T-helper 1 cell (primary cell): ENCODE results near the gene WDSUB1.

ENCODE experiments used
- DNase-seq, 5 donors: peaks; one replicate each; pipeline ENCODE4 v3.0.0-alpha.2; 2012 to 2020
- total RNA-seq, 4 donors: gene quantifications; one replicate each; lab custom pipeline; 2026; lab: John Stamatoyannopoulos, UW

The WDSUB1 gene, protein sequence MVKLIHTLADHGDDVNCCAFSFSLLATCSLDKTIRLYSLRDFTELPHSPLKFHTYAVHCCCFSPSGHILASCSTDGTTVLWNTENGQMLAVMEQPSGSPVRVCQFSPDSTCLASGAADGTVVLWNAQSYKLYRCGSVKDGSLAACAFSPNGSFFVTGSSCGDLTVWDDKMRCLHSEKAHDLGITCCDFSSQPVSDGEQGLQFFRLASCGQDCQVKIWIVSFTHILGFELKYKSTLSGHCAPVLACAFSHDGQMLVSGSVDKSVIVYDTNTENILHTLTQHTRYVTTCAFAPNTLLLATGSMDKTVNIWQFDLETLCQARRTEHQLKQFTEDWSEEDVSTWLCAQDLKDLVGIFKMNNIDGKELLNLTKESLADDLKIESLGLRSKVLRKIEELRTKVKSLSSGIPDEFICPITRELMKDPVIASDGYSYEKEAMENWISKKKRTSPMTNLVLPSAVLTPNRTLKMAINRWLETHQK
- 4.8 to 8.4 (median 5.2) reads per million in 4 donors for total RNA-seq

DNA sequence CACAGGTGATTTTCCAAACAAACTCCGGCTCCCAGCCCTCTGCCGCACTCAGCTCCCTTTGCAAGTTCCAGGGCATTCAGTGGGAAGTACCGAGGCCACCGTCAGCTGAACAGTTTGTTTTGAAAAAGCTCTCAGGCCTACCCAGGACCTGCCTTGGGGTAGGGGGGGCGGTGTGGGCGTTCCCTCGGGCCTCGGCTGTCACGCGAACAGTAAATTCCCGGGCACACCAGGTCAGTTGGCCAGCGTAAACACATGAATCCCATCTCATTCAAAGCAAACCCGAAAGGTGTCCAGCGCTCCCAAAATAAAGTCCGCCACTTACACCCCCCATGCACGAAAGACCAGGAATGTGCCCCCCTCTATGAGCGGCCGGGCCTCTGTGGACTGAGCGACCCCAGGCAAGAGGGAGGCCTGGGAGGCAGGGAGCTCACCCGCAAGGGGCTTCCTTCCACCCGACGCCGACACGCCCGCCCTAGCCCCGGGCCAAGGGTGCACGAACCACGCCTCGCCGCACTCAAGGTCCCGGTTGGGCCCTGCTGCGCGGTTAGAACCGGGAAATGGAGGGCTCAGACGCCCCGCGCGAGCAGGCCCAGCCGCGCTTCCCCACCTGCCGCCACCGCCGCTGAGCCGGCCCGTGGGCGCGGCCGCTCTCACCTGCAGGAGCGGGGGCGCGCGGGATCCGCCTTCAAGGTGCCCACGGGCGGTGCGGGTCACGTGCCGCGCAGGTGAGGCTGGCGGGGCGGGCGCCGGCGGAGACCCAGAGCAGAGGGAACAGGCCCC lies at the start of gene WDSUB1:
Gene WDSUB1, minus strand, starts transcription at position 775 of the 780 bp plus-strand sequence. CDS start 3,634 bp downstream, outside the sequence.
- DNase-seq = no peak

DNA sequence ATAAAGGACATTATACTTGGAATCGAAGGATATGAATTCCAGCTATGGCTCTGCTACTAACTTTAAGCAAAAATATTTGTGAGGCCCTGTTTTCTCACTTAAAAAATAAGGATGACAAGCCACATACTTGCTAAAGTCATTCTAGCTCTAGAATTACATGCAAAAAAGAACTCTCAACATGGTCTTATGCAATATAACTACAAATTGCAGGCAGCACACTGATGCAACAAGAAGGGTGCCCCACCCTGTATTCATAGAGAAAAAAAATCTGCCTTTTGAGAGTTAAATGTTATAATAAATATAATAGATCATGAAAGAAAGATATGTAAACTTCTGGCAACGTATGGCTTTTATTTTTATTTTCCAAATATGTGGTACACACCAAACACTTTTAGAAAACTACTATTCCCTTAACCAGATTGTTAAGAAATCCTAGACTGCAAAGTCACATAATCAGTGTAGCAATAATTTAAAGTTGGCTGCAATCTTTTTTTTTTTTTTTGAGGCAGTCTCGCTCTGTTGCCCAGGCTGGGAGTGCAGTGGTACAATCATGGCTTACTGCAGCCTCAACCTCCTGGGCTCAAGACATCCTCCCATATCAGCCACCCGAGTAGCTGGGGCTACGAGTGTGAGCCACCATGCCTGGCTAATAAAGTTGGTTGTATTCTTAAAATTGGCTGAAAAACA lies 40.2 kb upstream of the WDSUB1 start:
- DNase-seq = no peak

- no peak for DNase-seq
Measured at GRCh38 chr2:159322419-159322818, 35.9 kb upstream of the WDSUB1 start.

DNA sequence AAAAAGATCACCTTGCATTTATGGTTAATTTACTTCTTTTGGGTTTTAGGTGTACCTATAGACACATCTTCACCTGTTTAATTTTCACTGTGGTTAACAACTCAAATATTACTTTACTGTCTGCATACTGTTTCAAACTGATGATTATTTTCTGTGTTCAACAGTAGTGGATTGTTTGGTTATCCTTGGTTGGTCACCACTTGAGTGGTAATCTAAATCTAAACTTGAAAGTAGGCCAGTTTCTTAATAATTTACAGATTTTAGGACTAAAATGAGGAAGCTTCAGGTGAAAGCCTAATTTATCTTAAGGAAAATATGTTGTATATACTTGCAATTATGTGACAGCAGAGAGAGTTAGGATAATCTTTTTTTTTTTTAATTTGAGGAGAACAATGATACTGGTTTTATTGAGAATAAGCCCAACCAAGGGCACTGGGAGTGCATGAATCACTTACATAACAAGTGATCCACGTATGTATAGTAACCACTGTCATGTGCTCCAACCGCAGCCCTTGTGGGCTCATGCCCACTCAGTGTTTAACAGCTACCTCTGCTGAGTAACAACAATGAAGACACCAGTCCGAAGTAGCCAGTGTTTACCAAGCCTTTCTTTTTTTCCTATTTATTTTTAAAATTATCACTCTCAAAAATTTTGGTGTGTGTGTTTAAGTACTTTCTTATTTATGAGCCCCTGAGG lies 31.0 kb upstream of the WDSUB1 start:
- no peak for DNase-seq

GRCh38 chr2:159307942-159308341 lies 21.4 kb upstream of the WDSUB1 start:
- no peak for DNase-seq

GRCh38 chr2:159300586-159300985 lies 14.1 kb upstream of the WDSUB1 start:
- no peak for DNase-seq

DNA sequence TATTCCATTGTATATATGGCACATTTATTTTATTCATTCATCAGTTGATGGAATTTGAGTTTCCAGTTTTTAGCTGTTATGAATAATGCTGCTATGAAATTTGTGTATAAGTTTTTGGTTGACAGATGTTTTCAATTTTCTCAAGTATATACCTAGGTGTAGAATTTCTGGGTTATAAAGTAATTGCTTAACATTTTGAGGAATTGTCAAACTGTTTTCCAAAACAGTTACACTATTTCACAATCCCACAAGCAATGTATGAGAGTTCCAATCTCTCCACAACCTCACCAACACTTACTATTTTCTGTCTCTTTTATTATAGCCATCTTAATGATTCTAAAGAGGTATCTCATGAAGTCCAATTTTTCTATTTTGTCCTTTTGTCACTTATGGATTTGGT lies 12.5 kb upstream of the WDSUB1 start:
- DNase-seq = no peak

DNA sequence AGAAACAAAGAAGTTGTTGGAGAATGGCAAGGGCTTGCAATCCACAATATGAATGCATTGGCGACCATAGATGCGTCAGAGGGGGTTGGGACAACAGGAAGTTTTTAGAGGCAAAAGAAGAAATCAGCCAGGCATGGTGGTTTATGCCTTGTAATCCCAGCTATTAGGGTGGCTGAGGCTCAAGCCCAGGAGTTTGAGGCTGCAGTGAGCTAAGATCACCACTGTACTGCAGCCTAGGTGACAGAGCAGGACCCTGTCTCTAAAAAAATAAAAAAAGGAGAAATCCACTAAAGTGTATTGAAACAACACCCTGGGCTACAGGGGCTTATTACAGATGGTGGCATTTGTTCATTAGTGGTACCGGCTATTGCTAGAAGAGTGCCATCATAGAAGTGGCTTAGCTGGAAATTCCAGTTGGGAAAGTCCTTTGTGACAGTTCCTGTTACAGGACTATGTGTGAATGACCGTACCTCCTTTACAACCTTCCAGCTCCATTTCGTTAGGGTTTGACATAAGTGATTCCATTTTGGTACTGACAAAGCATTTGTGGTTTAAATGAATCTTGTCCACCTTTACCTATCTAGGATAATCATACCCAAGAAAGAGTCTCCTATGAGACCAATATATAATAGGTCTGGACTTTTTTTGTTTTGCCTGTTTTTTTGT lies 10.7 kb upstream of the WDSUB1 start:
- DNase-seq = no peak

GRCh38 chr2:159292157-159292556 lies 5.7 kb upstream of the WDSUB1 start:
- no peak for DNase-seq

DNA sequence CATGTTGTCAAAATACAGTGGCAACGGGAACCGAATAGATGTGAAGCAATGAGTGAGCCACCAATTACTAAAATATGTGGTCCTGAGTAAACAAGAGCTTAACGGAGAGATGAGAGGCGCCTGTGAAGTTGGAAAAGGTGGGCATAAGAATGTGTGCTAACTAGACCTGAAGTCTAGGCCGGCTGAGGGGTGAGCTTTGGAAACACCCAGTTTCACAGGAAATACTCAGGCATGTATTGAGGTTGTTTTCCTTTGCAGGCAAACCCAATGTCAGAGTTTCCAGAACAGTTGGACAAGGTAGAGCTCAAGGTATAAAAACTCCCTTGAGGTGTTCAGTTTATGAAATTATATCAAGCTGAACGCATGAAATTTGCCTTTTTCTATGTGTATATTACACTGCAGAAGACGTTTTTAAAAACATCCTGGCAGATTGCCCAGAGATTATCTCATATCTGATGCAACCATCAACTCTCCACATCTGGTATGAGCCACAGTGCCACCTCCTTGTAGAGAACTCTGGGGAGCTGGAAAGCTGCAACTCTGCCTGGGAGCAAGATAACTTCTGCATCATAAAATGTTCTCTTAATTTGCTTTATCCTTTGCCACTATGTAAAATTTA lies 3.9 kb upstream of the WDSUB1 start:
- peak in 1 of 5 donors; percentile 50 for DNase-seq

DNA sequence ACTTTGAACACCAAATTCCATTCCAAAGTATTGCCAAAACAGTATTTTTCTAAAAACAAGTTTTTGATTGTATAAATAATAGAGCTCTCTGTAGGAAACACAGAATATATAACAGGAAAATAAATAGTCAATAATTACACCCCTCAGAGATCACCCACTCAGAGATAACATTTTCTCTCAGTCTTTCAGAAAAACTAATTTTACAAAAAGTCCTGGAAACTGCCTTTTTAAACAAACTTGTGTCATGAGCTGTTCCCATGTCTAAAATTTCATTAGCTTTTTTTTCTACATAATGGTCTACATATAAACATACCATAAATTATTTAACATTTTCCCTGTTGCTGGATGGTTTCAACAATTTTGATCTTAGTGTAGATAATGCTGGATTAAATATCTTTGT lies 1.2 kb upstream of the WDSUB1 start:
- DNase-seq = no peak

- peak; percentile 94 to 99 (median 97) for DNase-seq
Measured at GRCh38 chr2:159286709-159287441, 372 bp upstream of the WDSUB1 start.

DNA sequence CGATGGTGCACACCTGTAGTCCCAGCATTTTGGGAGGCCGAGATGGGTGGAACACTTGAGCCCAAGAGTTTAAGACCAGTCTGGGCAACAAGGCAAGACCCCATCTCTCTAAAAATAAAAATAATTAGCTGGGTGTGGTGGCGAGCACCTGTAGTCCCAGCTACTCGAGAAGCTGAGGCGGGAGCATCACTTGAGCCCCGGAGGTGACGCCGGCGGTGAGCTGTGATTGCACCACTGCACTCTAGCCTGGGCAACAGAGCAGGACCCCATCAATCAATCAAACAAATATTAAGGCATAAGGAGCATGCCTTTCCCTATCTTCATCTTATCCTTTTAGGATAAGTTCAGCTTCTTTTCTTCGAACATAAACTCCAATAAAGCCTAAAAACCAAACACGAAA lies 1.1 kb downstream of the WDSUB1 start:
- DNase-seq = no peak

DNA sequence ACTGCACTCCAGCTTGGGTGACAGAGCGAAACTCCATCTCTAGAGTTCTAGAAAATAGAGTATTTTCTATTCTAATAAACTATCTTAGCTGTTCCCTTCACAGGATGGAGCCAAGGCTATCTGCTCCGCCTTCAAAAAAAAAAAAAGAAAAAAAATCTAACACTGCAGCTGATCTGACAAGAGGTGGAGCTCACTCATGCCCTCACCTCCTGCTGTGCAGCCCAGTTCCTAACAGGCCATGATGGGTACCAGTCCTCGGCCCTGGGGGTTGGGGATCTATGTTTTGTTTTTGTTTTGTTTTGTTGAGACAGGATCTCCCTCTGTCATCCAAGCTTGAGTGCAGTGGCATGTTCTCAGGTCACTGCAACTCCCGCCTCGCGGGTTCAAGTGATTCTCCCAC lies 3.0 kb downstream of the WDSUB1 start:
- no peak for DNase-seq

DNA sequence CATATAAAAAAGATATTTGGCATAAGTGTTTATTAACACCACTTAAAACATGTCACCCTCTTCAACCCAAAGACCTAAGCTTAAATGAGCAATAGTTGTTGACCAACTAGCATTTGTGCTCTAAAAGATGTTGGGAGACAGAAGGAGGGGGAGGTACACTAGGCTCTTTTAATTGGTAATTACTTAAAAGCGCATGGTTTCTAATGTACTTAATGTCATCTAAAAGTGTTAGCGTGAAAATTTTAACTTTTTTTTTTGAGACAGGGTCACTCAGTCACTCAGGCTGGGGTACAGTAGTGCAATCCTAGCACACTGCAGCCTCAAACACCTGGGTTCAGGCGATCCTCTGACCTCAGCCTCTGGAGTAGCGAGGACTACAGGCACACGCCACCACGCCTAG lies 5.5 kb downstream of the WDSUB1 start:
- DNase-seq = no peak

DNA sequence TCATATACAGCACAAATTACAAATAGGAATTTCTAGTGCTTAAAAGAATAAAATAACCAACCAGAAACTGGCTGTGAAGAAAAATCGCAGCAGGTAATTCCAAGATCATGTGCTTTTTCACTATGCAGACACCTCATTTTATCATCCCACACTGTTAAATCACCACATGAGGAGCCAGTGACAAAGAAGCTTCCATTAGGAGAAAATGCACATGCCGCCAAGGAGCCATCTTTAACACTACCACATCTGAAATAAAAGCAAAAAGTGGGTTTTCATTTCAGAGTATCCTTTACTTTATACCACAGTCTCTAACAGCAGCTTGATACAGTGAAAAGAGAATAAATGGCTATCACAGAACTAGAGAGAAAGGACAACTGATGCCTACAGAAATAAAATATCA lies 6.8 kb downstream of the WDSUB1 start:
- no peak for DNase-seq

DNA sequence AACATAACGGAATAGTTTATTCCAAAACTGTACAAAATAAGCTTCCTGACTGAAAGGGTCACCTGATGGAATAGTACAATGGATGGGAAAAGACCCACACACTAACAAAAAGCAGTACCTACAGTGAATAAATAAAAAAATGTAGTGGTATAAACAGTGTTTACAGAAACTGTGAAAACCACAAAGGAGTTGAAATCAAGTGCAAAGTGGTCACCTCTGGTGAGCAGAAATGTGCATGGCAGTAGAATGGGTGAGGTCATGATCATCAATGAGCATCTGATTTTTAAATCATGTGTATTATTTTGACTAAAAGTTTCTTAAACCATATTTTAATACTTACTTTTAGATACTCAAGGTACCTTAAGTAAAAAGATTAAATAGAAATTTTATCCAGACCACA lies 11.4 kb downstream of the WDSUB1 start:
- DNase-seq = no peak

DNA sequence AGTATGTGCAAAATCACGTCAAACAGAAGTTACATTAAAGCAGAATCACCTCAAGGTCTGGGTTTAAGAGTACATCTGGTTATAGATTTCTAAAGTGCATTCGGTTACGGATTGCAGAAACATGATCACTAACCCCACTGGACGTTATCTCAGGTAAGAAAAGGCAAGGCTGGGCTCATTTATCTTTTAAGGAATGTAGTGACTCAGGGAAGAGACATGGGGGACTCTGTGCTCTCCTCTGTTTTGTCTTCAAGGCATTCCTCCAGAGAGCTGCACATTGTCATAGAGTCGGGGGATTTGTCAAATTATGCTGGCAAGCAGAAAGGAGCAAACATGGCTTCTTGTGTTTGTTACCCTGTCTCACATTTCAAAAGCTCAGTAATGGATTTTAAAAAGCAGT lies 14.3 kb downstream of the WDSUB1 start:
- no peak for DNase-seq

GRCh38 chr2:159270744-159271379 lies 15.6 kb downstream of the WDSUB1 start:
- DNase-seq = no peak

- DNase-seq = no peak
Measured at GRCh38 chr2:159267921-159268320, 18.6 kb downstream of the WDSUB1 start.
